Measurements from ENCODE around the gene UBE2D3.

Gene UBE2D3

DNA sequence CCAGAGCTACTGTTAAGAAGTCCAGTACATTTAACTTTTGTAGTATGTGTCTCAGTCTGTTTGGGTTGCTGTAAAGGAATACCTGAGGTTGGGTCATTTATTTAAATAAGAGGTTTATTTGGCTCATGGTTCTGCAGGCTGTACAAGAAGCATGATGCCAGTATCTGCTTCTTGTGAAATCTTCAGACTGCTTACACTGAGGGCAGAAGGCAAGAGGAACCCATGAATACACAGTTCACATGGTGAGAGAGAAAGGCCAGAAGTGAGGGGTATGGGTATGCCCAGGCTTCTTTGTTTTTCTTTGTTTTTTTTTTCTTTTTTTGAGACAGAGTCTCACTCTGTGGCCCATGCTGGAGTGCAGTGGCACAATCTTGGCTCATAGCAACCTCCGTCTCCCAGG, 35.4 kb upstream of the UBE2D3 start:
- Histone ChIP-seq H4K20me1 (ENCODE audit: insufficient read depth, low read length, poor library complexity, severe bottlenecking) (peaks cover 30% of the 10 kb centered on the region), H3K79me2 (ENCODE audit: insufficient read depth, low read length) (peaks cover 49% of the 10 kb centered on the region), H3K27me3 (ENCODE audit: insufficient read depth, low read length, poor library complexity, severe bottlenecking) (no peaks in the 10 kb centered on the region), H3K4me1 (ENCODE audit: insufficient read depth, low read length, poor library complexity, severe bottlenecking) (peaks cover 36% of the 10 kb centered on the region), H3K9me3 (ENCODE audit: insufficient read depth, low read depth, low read length) (peaks cover 9% of the 10 kb centered on the region), H3K9ac (ENCODE audit: low read depth, low read length, poor library complexity, severe bottlenecking) (no peak overlapping the region), H3K4me3 (ENCODE audit: low read length, poor library complexity, severe bottlenecking) (no peak overlapping the region), H3K4me2 (ENCODE audit: low read depth, low read length, poor library complexity, severe bottlenecking) (no peak overlapping the region), H3K36me3 (ENCODE audit: insufficient read depth, low read length) (no peaks in the 10 kb centered on the region), H3F3A (ENCODE audit: low read depth) (no peaks in the 10 kb centered on the region), H3K9me2 (replicated peaks; ENCODE audit: low read depth, low read length) (no peaks in the 10 kb centered on the region), H2AFZ (ENCODE audit: low read length) (no peak overlapping the region)
- no peak for TF ChIP-seq EZH2phosphoT487 (IDR thresholded peaks at IDR 0.05; ENCODE audit: borderline replicate concordance)
- TF ChIP-seq, protein P1, sequence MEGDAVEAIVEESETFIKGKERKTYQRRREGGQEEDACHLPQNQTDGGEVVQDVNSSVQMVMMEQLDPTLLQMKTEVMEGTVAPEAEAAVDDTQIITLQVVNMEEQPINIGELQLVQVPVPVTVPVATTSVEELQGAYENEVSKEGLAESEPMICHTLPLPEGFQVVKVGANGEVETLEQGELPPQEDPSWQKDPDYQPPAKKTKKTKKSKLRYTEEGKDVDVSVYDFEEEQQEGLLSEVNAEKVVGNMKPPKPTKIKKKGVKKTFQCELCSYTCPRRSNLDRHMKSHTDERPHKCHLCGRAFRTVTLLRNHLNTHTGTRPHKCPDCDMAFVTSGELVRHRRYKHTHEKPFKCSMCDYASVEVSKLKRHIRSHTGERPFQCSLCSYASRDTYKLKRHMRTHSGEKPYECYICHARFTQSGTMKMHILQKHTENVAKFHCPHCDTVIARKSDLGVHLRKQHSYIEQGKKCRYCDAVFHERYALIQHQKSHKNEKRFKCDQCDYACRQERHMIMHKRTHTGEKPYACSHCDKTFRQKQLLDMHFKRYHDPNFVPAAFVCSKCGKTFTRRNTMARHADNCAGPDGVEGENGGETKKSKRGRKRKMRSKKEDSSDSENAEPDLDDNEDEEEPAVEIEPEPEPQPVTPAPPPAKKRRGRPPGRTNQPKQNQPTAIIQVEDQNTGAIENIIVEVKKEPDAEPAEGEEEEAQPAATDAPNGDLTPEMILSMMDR (conservative IDR thresholded peaks at IDR 0.05; ENCODE audit: low read length) = no peak

DNA sequence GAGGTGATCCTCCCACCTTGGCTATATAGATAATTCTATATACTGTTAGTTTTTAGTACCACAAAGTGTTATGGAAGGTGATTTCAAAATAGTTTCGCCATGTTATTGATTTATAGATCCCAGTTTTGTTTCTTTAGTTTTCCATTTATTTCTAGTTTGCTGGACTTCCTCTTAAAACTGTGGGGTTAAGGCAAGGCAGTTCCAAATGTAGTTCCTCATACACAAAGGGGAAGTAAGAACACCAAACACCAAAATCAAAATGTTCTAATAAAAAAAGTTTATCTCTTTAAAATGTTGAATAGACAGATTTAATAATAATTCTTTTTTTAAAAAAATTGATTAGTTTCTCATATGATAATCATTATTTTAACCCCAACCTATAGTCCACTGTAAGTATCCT, 34.7 kb upstream of the UBE2D3 start:
- Histone ChIP-seq H4K20me1 (ENCODE audit: insufficient read depth, low read length, poor library complexity, severe bottlenecking) (peaks cover 23% of the 10 kb centered on the region), H3K9me2 (replicated peaks; ENCODE audit: low read depth, low read length) (no peaks in the 10 kb centered on the region), H3F3A (ENCODE audit: low read depth) (no peaks in the 10 kb centered on the region), H3K9me3 (ENCODE audit: insufficient read depth, low read depth, low read length) (peaks cover 9% of the 10 kb centered on the region), H3K27me3 (ENCODE audit: insufficient read depth, low read length, poor library complexity, severe bottlenecking) (no peaks in the 10 kb centered on the region), H2AFZ (ENCODE audit: low read length) (no peak overlapping the region), H3K9ac (ENCODE audit: low read depth, low read length, poor library complexity, severe bottlenecking) (no peak overlapping the region), H3K79me2 (ENCODE audit: insufficient read depth, low read length) (peaks cover 42% of the 10 kb centered on the region), H3K4me2 (ENCODE audit: low read depth, low read length, poor library complexity, severe bottlenecking) (no peak overlapping the region), H3K4me3 (ENCODE audit: low read length, poor library complexity, severe bottlenecking) (no peak overlapping the region), H3K4me1 (ENCODE audit: insufficient read depth, low read length, poor library complexity, severe bottlenecking) (peaks cover 29% of the 10 kb centered on the region), H3K36me3 (ENCODE audit: insufficient read depth, low read length) (no peaks in the 10 kb centered on the region)
- TF ChIP-seq EZH2phosphoT487 (IDR thresholded peaks at IDR 0.05; ENCODE audit: borderline replicate concordance) = no peak
- TF ChIP-seq, protein P1 (conservative IDR thresholded peaks at IDR 0.05; ENCODE audit: low read length) = no peak

DNA sequence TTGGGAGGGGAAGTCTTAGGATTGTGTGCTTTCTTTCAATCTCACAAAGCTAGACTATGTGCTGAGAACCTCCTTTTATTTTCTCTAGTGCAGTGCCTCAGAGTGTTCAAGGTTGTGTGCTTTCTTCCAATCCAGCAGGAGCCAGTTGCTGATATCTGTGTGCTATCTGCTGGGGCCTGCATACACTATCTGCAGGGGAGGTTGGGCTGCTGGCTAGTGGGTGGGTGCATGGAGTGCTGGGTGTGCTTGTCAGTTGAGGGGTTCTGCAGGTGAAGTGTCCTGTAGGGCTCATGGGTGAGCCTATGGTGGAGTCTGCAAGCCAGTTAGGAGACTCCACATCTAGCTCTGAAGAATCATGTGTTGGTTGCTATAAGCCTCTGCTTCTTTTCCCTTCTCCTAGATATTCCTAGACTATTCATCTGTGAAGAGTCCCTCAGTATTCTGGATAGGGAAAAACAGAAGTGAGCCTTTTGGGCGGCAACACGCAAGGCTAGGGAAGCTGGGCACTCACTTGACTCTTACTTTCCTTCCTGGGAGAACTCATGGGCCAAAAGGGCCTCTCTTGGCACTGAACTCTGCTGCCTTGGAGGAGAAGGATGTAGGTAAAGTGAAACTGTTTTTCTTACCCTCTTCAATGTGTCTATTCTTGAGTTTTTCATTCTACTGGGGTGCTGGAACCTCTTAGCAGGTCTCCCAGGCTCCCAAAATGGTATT, 33.4 kb upstream of the UBE2D3 start:
- H3F3A ChIP-seq (ENCODE audit: low read depth) = no peaks in the 10 kb centered on the region
- TF ChIP-seq EZH2phosphoT487 (IDR thresholded peaks at IDR 0.05; ENCODE audit: borderline replicate concordance) = no peak
- TF ChIP-seq, protein P1 (conservative IDR thresholded peaks at IDR 0.05; ENCODE audit: low read length) = no peak
- H3K4me3 ChIP-seq (ENCODE audit: low read length, poor library complexity, severe bottlenecking) = no peak overlapping the region
- peaks cover 17% of the 10 kb centered on the region for H3K4me1 ChIP-seq (ENCODE audit: insufficient read depth, low read length, poor library complexity, severe bottlenecking)
- H3K79me2 ChIP-seq (ENCODE audit: insufficient read depth, low read length) = peaks cover 29% of the 10 kb centered on the region
- peaks cover 9% of the 10 kb centered on the region for H3K9me3 ChIP-seq (ENCODE audit: insufficient read depth, low read depth, low read length)
- no peaks in the 10 kb centered on the region for H3K27me3 ChIP-seq (ENCODE audit: insufficient read depth, low read length, poor library complexity, severe bottlenecking)
- no peak overlapping the region for H3K4me2 ChIP-seq (ENCODE audit: low read depth, low read length, poor library complexity, severe bottlenecking)
- no peak overlapping the region for H2AFZ ChIP-seq (ENCODE audit: low read length)
- no peaks in the 10 kb centered on the region for H3K36me3 ChIP-seq (ENCODE audit: insufficient read depth, low read length)
- no peaks in the 10 kb centered on the region for H3K9me2 ChIP-seq (replicated peaks; ENCODE audit: low read depth, low read length)
- H3K9ac ChIP-seq (ENCODE audit: low read depth, low read length, poor library complexity, severe bottlenecking) = no peak overlapping the region
- H4K20me1 ChIP-seq (ENCODE audit: insufficient read depth, low read length, poor library complexity, severe bottlenecking) = peaks cover 11% of the 10 kb centered on the region

All from Loucy (cell line).